Measurements from ENCODE around the gene PXDN. TPM values are rescaled to one million over a fixed set of nuclear protein-coding genes. Genes with fewer than 3 reads are reported as not detected.

PXDN gene
- total RNA-seq, 1 donor from 2014 or later: 459 TPM

DNA sequence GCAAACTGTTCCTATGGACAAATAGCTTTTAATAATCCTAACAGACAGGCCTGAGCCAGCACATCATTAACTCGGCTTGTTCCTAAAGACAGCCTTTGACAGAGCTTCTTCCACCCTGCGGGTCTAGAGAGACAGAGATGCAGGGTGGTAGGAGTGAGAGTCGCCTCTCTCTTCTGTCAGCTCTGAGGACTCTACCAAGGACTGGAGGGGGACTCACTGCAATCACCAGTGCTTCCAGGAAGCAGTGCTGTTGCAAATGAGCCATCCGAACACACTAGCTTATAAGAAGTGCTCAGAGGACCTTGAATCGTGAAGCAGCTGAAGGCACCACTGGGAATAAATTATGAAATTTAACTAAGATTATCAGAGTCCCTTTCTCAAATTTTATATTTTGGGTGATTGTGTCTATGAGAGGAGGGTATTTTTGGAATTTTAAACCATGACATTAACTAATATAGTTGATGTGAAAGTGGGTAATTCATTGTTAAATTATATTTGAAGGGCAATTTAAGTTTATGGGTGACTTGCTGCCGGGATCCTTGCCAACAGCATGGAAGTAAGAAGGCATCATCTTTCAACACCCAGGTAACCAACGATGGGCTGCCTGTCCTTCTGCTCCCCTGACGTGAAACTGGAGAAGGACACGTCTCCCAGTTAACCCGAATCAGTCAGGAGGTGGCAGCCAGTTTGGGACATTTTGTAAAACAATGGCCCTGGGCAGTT, 43.6 kb upstream of the PXDN start:
- Mint-ChIP-seq H3K4me3 (ENCODE audit: unreplicated experiment) (no peak overlapping the region), H3K36me3 (ENCODE audit: unreplicated experiment) (no peaks in the 10 kb centered on the region), H3K27ac (ENCODE audit: unreplicated experiment) (no peak overlapping the region), H3K9me3 (ENCODE audit: unreplicated experiment) (no peaks in the 10 kb centered on the region), H3K27me3 (ENCODE audit: unreplicated experiment) (peaks cover 17% of the 10 kb centered on the region), H3K4me1 (ENCODE audit: unreplicated experiment) (no peaks in the 10 kb centered on the region)
- TF ChIP-seq, protein P1, sequence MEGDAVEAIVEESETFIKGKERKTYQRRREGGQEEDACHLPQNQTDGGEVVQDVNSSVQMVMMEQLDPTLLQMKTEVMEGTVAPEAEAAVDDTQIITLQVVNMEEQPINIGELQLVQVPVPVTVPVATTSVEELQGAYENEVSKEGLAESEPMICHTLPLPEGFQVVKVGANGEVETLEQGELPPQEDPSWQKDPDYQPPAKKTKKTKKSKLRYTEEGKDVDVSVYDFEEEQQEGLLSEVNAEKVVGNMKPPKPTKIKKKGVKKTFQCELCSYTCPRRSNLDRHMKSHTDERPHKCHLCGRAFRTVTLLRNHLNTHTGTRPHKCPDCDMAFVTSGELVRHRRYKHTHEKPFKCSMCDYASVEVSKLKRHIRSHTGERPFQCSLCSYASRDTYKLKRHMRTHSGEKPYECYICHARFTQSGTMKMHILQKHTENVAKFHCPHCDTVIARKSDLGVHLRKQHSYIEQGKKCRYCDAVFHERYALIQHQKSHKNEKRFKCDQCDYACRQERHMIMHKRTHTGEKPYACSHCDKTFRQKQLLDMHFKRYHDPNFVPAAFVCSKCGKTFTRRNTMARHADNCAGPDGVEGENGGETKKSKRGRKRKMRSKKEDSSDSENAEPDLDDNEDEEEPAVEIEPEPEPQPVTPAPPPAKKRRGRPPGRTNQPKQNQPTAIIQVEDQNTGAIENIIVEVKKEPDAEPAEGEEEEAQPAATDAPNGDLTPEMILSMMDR (IDR thresholded peaks at IDR 0.05): no peak
- DNase-seq (ENCODE audit: extremely low spot score, unreplicated experiment): no peak

DNA sequence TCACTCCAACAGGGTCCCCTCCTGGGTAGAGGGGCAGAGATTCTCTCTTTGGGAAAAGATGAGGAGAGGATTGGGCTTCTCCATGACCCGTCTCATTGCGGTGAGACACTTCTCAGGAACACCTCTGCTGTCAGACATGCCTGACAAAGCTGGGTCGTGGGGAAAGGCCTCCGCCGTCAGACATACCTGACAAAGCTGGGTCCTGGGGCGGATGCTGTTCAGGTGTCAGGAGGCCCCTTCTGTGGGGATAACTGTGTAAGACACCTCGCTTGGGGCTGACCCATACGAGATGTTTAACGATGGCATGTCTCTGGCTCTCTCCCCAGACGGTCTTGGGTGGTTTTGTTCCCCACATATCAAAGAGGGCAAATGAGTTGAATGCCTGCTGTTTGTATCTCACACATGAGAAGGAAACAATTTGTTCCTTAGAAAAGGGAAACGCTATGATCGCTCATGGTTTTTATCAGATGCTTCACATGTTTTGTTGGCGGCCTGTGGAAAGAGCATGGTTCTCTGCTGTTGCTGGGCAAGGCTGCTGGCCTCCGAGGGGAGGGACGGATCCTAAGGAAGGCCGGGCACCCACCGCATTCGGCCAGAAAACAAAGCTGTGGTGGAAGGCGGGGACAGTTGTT, 40.8 kb upstream of the PXDN start:
- no peak overlapping the region for H3K27ac Mint-ChIP-seq (ENCODE audit: unreplicated experiment)

DNA sequence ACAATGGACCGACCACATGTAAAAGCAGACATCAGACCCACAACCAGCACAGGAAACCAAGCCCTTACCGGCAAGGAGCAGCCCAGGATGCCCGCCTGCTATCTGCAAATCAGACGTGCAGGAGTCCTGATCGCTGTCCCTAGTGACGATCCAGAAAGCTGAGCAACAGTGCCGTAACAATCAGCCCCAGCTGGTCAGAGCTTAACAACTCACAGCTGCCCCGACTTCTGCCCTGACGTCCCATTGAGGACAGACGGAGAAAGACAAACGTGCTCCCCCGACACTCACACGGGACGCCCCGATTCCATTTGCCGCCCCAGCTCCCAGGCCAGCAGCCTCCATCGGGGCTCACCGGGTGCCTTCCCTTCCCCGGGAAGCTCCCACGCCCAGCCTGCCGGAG, 39.8 kb upstream of the PXDN start:
- H3K27ac Mint-ChIP-seq (ENCODE audit: unreplicated experiment): no peak overlapping the region
- peaks cover 26% of the 10 kb centered on the region for H3K27me3 Mint-ChIP-seq (ENCODE audit: unreplicated experiment)
- TF ChIP-seq, protein P1 (IDR thresholded peaks at IDR 0.05): no peak
- no peaks in the 10 kb centered on the region for H3K4me1 Mint-ChIP-seq (ENCODE audit: unreplicated experiment)
- no peak overlapping the region for H3K4me3 Mint-ChIP-seq (ENCODE audit: unreplicated experiment)
- no peak for DNase-seq (ENCODE audit: extremely low spot score, unreplicated experiment)
- H3K36me3 Mint-ChIP-seq (ENCODE audit: unreplicated experiment): no peaks in the 10 kb centered on the region
- no peaks in the 10 kb centered on the region for H3K9me3 Mint-ChIP-seq (ENCODE audit: unreplicated experiment)

More for the DNA sequence above, 40.8 kb upstream of the PXDN start:
- H3K4me3 Mint-ChIP-seq (ENCODE audit: unreplicated experiment): no peak overlapping the region
- H3K4me1 Mint-ChIP-seq (ENCODE audit: unreplicated experiment): no peaks in the 10 kb centered on the region
- DNase-seq (ENCODE audit: extremely low spot score, unreplicated experiment): no peak
- H3K9me3 Mint-ChIP-seq (ENCODE audit: unreplicated experiment): no peaks in the 10 kb centered on the region
- H3K36me3 Mint-ChIP-seq (ENCODE audit: unreplicated experiment): no peaks in the 10 kb centered on the region
- TF ChIP-seq, protein P1 (IDR thresholded peaks at IDR 0.05): no peak
- peaks cover 23% of the 10 kb centered on the region for H3K27me3 Mint-ChIP-seq (ENCODE audit: unreplicated experiment)

DNA sequence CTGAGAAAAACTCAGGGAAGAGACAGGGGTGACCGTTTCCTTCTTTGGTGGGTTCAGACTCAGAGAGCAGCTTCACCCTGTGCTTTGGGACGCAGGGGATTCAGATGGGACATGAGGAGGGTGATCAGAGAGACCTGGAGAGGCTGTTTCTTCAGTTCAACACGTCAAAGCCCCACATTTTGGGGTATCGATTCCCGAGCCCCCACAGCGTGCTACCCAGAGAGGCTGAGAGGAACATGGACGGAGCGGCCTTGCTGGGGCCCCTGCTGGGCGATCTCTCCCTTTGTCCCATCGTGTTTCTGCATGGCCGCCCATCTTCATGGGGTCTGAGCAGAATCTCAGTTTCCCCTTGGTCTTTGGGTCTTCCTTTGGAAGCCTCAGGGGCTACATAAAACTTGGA, 38.2 kb upstream of the PXDN start:
- DNase-seq (ENCODE audit: extremely low spot score, unreplicated experiment): no peak
- H3K27ac Mint-ChIP-seq (ENCODE audit: unreplicated experiment): no peak overlapping the region
- TF ChIP-seq, protein P1 (IDR thresholded peaks at IDR 0.05): no peak
- H3K4me1 Mint-ChIP-seq (ENCODE audit: unreplicated experiment): no peaks in the 10 kb centered on the region
- peaks cover 34% of the 10 kb centered on the region for H3K27me3 Mint-ChIP-seq (ENCODE audit: unreplicated experiment)
- H3K36me3 Mint-ChIP-seq (ENCODE audit: unreplicated experiment): no peaks in the 10 kb centered on the region
- H3K4me3 Mint-ChIP-seq (ENCODE audit: unreplicated experiment): no peak overlapping the region
- no peaks in the 10 kb centered on the region for H3K9me3 Mint-ChIP-seq (ENCODE audit: unreplicated experiment)

DNA sequence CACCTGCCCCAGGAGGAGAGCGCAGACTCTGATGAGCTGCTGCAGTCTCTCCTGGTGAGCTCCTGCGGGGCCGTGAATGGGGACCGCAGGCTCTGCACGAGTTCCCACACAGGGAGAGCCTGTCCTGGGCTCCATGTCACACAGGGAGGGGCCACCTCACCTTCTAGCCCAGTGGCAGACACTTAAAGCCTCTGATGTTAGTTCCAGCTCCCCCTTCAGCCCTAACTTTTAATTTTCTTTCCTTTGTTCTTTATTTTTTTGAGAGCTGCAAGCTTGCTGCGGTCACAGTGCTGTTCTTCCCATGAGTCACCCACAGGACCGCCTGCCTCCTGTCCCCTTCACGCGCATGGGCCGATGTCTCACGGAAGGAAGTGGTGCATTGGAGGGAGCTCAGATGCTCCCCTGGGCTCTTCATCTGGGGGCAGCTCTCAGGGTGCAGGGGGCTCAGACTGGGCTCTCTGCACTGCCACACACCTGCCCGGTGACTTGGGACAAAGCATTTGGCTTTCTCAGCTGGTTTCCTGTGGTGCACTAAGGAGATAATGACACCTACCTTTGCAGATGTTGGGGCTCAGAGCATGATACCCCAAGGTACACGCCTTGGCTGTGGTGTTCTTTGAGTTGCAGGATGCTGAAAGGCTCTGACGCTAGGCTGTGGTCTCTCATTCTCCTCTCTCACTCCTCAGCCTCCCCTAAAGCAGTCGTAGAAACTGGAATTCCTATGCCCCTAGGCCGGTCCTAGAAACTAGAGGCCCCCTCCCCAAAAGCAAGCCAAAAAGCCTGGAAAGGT, 37.2 kb upstream of the PXDN start:
- no peak for DNase-seq (ENCODE audit: extremely low spot score, unreplicated experiment)
- Mint-ChIP-seq H3K4me1 (ENCODE audit: unreplicated experiment) (no peaks in the 10 kb centered on the region), H3K4me3 (ENCODE audit: unreplicated experiment) (no peak overlapping the region), H3K27ac (ENCODE audit: unreplicated experiment) (no peak overlapping the region), H3K36me3 (ENCODE audit: unreplicated experiment) (no peaks in the 10 kb centered on the region), H3K9me3 (ENCODE audit: unreplicated experiment) (no peaks in the 10 kb centered on the region), H3K27me3 (ENCODE audit: unreplicated experiment) (peaks cover 36% of the 10 kb centered on the region)
- TF ChIP-seq, protein P1 (IDR thresholded peaks at IDR 0.05): no peak

All from osteocyte (in vitro differentiated cells).